Liver (tissue), 9 donors: ENCODE data around the gene ADGRV1. TPM values are rescaled to one million over a fixed set of nuclear protein-coding genes. Genes with fewer than 3 reads are reported as not detected.
A peak's percentile ranks its signal among the peaks of the same experiment; 100 is the strongest.

Source experiments
- DNase-seq: peaks from one replicate; pipeline ENCODE4 v3.0.0-alpha.2; 2017; ENCODE audit warnings: low spot score
- H3K27ac ChIP-seq, 2 donors: one replicate each; pipeline ENCODE4 v1.7.0; 2013; ENCODE audit warnings: inconsistent platforms in 2 of 2, low read length in 2 of 2, control low read depth in 1 of 2, low read depth in 1 of 2, mild to moderate bottlenecking in 1 of 2
- H3K27me3 ChIP-seq, 4 donors: one replicate each; pipeline versions ENCODE4 v1.6.1 to v1.7.0; 2013; ENCODE audit warnings: low read length in 3 of 4, inconsistent platforms in 1 of 4, mild to moderate bottlenecking in 1 of 4, moderate library complexity in 1 of 4; ENCODE audit not compliant: control insufficient read depth in 4 of 4, insufficient read depth in 4 of 4
- H3K36me3 ChIP-seq, 4 donors: one replicate each; pipeline versions ENCODE4 v1.6.1 to v1.7.0; 2013; ENCODE audit warnings: low read length in 3 of 4, mild to moderate bottlenecking in 3 of 4, low read depth in 1 of 4, moderate library complexity in 1 of 4; ENCODE audit not compliant: control insufficient read depth in 4 of 4, insufficient read depth in 3 of 4
- H3K4me1 ChIP-seq, 4 donors: one replicate each; pipeline versions ENCODE4 v1.6.1 to v1.7.0; 2013; ENCODE audit warnings: low read length in 3 of 4, mild to moderate bottlenecking in 3 of 4, moderate library complexity in 1 of 4; ENCODE audit not compliant: control insufficient read depth in 4 of 4, insufficient read depth in 4 of 4
- H3K4me3 ChIP-seq, 3 donors: one replicate each; pipeline versions ENCODE4 v1.6.1 to v1.7.0; 2013; ENCODE audit warnings: low read length in 3 of 3, control low read depth in 1 of 3, low read depth in 1 of 3, mild to moderate bottlenecking in 1 of 3
- H3K9ac ChIP-seq, 2 donors: one replicate each; pipeline ENCODE4 v1.7.0; 2013; ENCODE audit warnings: low read length in 2 of 2, mild to moderate bottlenecking in 2 of 2, moderate library complexity in 2 of 2, control low read depth in 1 of 2, low read depth in 1 of 2
- H3K9me3 ChIP-seq, 4 donors: one replicate each; pipeline versions ENCODE4 v1.6.1 to v1.7.0; 2013; ENCODE audit warnings: low read length in 3 of 4; ENCODE audit not compliant: control insufficient read depth in 4 of 4
- EGR1 ChIP-seq, 2 donors: IDR thresholded peaks; 2 replicates each; pipeline ENCODE4 v1.6.1; 2016 to 2018; ENCODE audit warnings: antibody characterized with exemption in 2 of 2, low read depth in 2 of 2
- FOXA1 ChIP-seq: IDR thresholded peaks from 2 replicates; pipeline ENCODE4 v1.6.1; 2016; ENCODE audit warnings: antibody characterized with exemption
- FOXA2 ChIP-seq: IDR thresholded peaks from 2 replicates; pipeline ENCODE4 v1.6.1; 2016; ENCODE audit warnings: antibody characterized with exemption
- GABPA ChIP-seq, 2 donors: IDR thresholded peaks in 1 of 2; conservative IDR thresholded peaks in 1 of 2; 2 replicates each; pipeline ENCODE4 v1.6.1; 2016; ENCODE audit warnings: antibody characterized with exemption in 2 of 2, mild to moderate bottlenecking in 1 of 2, moderate library complexity in 1 of 2
- HNF4A ChIP-seq, 2 donors: conservative IDR thresholded peaks; 2 replicates each; pipeline ENCODE4 v1.6.1; 2016; ENCODE audit warnings: antibody characterized with exemption in 2 of 2, mild to moderate bottlenecking in 2 of 2
- HNF4G ChIP-seq: IDR thresholded peaks from 2 replicates; pipeline ENCODE4 v1.6.1; 2016; ENCODE audit warnings: antibody characterized with exemption
- JUND ChIP-seq, 2 donors: IDR thresholded peaks; 2 replicates each; pipeline ENCODE4 v1.6.1; 2016; ENCODE audit warnings: antibody characterized with exemption in 2 of 2
- NR2F2 ChIP-seq: IDR thresholded peaks from 2 replicates; pipeline ENCODE4 v1.6.1; 2016; ENCODE audit warnings: antibody characterized with exemption
- RAD21 ChIP-seq, 2 donors: IDR thresholded peaks; 2 replicates each; pipeline ENCODE4 v1.6.1; 2016; ENCODE audit warnings: antibody characterized with exemption in 2 of 2, mild to moderate bottlenecking in 2 of 2
- RXRA ChIP-seq, 2 donors: IDR thresholded peaks; 2 replicates each; pipeline ENCODE4 v1.6.1; 2017 to 2018; ENCODE audit warnings: antibody characterized with exemption in 2 of 2, mild to moderate bottlenecking in 1 of 2
- SP1 ChIP-seq: IDR thresholded peaks from 2 replicates; pipeline ENCODE4 v1.6.1; 2018; ENCODE audit warnings: antibody characterized with exemption, mild to moderate bottlenecking
- TAF1 ChIP-seq: conservative IDR thresholded peaks from 2 replicates; pipeline ENCODE4 v1.6.1; 2016; ENCODE audit warnings: antibody characterized with exemption, mild to moderate bottlenecking
- YY1 ChIP-seq: IDR thresholded peaks from 2 replicates; pipeline ENCODE4 v1.6.1; 2016; ENCODE audit warnings: antibody characterized with exemption, mild to moderate bottlenecking
- WGBS: extraction: QIAGEN DNeasy Blood & Tissue Kit; methylation state at CpG from one replicate; pipeline ENCODE4 v1.1.7; 2013; 5-methylcytosine and 5-hydroxymethylcytosine counted together
- polyA plus RNA-seq, 2 donors: library from polyadenylated mRNA; stranded (reverse) in 1 of 2; unstranded in 1 of 2; fragments of 200-250 nt in 1 of 2; fragments of >200 nt in 1 of 2; fragmentation: Nextera tagmentation in 1 of 2; extraction: Ambion mirVana in 1 of 2; gene quantifications; one replicate each; pipeline versions ENCODE4 v1.2.1 to v1.2.3, GENCODE V29; 2013 to 2015
- total RNA-seq, 2 donors: library from RNA; depleted of rRNA; stranded (reverse); fragments of >200 nt; gene quantifications; one replicate each; pipeline ENCODE4 v1.2.3, GENCODE V29; 2014
- TF ChIP-seq, protein P1 (sequence below): IDR thresholded peaks from 2 replicates; pipeline ENCODE4 v1.6.1; 2016; ENCODE audit warnings: antibody characterized with exemption
- TF ChIP-seq, protein P2 (sequence below): IDR thresholded peaks from 2 replicates; pipeline ENCODE4 v1.6.1; 2016; ENCODE audit warnings: antibody characterized with exemption
- TF ChIP-seq, protein P3 (sequence below): IDR thresholded peaks from 2 replicates; pipeline ENCODE4 v1.6.1; 2016; ENCODE audit warnings: antibody characterized with exemption, mild to moderate bottlenecking
- TF ChIP-seq, protein P4 (sequence below): IDR thresholded peaks from 2 replicates; pipeline ENCODE4 v1.6.1; 2016; ENCODE audit warnings: antibody characterized with exemption
- TF ChIP-seq, protein P5 (sequence below): fragments of 150-350 bp; IDR thresholded peaks from 2 replicates; pipeline ENCODE4 v1.5.1; 2017; ENCODE audit warnings: improper control_type of control experiment, low read depth, low read length; ENCODE audit not compliant: missing input control
- donor health status: healthy.
- donor health status: healthy.
- donor health status: healthy.
- donor health status: healthy.
- donor health status: healthy.

ADGRV1 gene
- total and polyA plus RNA-seq, 4 donors, result 5.1 to 15.5 (median 9.6) TPM

DNA sequence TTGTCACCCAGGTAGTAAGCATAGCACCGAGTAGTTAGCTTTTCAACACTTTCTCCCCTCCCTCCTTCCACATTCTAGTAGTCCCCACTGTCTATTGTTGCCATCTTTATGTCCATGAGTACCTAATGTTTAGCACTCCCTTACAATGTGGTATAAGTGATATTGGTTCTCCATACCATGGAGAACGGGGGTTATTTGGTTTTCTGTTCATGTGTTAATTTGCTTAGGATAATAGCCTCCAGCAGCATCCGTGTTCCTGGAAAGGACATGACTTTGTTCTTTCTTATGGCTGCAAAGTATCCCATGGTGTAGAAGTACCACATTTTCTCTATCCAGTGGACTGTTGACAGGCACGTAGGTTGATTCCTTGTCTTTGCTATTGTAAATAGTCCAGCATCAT is 353.9 kb downstream of the ADGRV1 start:
- peaks cover 2 to 36% (median 12%) of the 10 kb centered on the region in 4 donors for H3K4me1 ChIP-seq

DNA sequence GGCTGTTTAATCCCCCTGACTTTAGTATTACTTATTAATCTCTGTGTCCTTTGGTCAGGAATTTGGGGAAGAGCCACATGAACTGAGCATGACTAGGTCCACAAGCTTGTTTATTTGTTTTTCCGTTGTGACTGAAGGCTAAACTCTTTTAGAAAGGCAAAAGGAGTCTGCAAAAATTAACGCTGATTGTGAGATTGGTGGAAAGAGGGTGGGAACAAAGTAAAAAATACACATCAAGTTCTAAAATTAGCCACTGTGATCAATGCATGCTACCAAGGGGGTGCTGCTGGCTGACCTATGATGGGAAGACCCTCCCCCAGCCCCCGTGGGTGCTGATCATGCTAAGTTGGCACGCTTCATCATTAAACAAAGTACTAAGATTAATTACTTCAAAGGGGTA is 356.8 kb downstream of the ADGRV1 start:
- H3K4me3 ChIP-seq, result no peak overlapping the region
- H3K27me3 ChIP-seq, result no peaks in the 10 kb centered on the region
- H3K36me3 ChIP-seq, result no peaks in the 10 kb centered on the region
- WGBS, result 38% methylated on average over 4 of the region's 4 CpGs
- H3K9me3 ChIP-seq, result no peaks in the 10 kb centered on the region
- H3K27ac ChIP-seq, result peak overlapping the region; percentile 86 to 98
- peaks cover 3 to 41% (median 20%) of the 10 kb centered on the region in 4 donors for H3K4me1 ChIP-seq
- TF ChIP-seq, protein P1, sequence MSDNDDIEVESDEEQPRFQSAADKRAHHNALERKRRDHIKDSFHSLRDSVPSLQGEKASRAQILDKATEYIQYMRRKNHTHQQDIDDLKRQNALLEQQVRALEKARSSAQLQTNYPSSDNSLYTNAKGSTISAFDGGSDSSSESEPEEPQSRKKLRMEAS, result peak; percentile 78
- TF ChIP-seq RAD21 (IDR thresholded peaks at IDR 0.05), result peak; percentile 62 to 73
- TF ChIP-seq, protein P2, sequence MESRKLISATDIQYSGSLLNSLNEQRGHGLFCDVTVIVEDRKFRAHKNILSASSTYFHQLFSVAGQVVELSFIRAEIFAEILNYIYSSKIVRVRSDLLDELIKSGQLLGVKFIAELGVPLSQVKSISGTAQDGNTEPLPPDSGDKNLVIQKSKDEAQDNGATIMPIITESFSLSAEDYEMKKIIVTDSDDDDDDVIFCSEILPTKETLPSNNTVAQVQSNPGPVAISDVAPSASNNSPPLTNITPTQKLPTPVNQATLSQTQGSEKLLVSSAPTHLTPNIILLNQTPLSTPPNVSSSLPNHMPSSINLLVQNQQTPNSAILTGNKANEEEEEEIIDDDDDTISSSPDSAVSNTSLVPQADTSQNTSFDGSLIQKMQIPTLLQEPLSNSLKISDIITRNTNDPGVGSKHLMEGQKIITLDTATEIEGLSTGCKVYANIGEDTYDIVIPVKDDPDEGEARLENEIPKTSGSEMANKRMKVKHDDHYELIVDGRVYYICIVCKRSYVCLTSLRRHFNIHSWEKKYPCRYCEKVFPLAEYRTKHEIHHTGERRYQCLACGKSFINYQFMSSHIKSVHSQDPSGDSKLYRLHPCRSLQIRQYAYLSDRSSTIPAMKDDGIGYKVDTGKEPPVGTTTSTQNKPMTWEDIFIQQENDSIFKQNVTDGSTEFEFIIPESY, result peak; percentile 89
- peak; percentile 82 for TF ChIP-seq HNF4G
- no peak for TF ChIP-seq NR2F2
- TF ChIP-seq EGR1 (IDR thresholded peaks at IDR 0.05; ENCODE audit: low read depth in 2 of 2), result peak; percentile 83 to 95
- TF ChIP-seq FOXA1, result peak; percentile 92
- peak; percentile 97 for TF ChIP-seq SP1
- peak in 1 of 2 donors; percentile 16 for TF ChIP-seq GABPA (IDR thresholded peaks at IDR 0.05 in 1 of 2, conservative IDR thresholded peaks at IDR 0.05 in 1 of 2)
- TF ChIP-seq, protein P3, sequence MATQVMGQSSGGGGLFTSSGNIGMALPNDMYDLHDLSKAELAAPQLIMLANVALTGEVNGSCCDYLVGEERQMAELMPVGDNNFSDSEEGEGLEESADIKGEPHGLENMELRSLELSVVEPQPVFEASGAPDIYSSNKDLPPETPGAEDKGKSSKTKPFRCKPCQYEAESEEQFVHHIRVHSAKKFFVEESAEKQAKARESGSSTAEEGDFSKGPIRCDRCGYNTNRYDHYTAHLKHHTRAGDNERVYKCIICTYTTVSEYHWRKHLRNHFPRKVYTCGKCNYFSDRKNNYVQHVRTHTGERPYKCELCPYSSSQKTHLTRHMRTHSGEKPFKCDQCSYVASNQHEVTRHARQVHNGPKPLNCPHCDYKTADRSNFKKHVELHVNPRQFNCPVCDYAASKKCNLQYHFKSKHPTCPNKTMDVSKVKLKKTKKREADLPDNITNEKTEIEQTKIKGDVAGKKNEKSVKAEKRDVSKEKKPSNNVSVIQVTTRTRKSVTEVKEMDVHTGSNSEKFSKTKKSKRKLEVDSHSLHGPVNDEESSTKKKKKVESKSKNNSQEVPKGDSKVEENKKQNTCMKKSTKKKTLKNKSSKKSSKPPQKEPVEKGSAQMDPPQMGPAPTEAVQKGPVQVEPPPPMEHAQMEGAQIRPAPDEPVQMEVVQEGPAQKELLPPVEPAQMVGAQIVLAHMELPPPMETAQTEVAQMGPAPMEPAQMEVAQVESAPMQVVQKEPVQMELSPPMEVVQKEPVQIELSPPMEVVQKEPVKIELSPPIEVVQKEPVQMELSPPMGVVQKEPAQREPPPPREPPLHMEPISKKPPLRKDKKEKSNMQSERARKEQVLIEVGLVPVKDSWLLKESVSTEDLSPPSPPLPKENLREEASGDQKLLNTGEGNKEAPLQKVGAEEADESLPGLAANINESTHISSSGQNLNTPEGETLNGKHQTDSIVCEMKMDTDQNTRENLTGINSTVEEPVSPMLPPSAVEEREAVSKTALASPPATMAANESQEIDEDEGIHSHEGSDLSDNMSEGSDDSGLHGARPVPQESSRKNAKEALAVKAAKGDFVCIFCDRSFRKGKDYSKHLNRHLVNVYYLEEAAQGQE, result peak; percentile 82
- peak; percentile 94 for TF ChIP-seq FOXA2
- peak; percentile 65 to 90 for TF ChIP-seq JUND (IDR thresholded peaks at IDR 0.05)
- TF ChIP-seq TAF1, result no peak
- TF ChIP-seq, protein P4, sequence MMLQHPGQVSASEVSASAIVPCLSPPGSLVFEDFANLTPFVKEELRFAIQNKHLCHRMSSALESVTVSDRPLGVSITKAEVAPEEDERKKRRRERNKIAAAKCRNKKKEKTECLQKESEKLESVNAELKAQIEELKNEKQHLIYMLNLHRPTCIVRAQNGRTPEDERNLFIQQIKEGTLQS, result peak; percentile 69
- peak; percentile 92 to 93 for TF ChIP-seq RXRA (IDR thresholded peaks at IDR 0.05)
- TF ChIP-seq, protein P5, sequence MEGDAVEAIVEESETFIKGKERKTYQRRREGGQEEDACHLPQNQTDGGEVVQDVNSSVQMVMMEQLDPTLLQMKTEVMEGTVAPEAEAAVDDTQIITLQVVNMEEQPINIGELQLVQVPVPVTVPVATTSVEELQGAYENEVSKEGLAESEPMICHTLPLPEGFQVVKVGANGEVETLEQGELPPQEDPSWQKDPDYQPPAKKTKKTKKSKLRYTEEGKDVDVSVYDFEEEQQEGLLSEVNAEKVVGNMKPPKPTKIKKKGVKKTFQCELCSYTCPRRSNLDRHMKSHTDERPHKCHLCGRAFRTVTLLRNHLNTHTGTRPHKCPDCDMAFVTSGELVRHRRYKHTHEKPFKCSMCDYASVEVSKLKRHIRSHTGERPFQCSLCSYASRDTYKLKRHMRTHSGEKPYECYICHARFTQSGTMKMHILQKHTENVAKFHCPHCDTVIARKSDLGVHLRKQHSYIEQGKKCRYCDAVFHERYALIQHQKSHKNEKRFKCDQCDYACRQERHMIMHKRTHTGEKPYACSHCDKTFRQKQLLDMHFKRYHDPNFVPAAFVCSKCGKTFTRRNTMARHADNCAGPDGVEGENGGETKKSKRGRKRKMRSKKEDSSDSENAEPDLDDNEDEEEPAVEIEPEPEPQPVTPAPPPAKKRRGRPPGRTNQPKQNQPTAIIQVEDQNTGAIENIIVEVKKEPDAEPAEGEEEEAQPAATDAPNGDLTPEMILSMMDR, result no peak
- TF ChIP-seq YY1, result peak; percentile 76
- TF ChIP-seq HNF4A (conservative IDR thresholded peaks at IDR 0.05), result peak; percentile 88 to 91
- no peak for DNase-seq
- H3K9ac ChIP-seq, result peak overlapping the region in 1 of 2 donors; percentile 79

More for the DNA sequence above, 353.9 kb downstream of the ADGRV1 start:
- peak overlapping the region; percentile 81 to 89 for H3K27ac ChIP-seq
- H3K36me3 ChIP-seq, result no peaks in the 10 kb centered on the region
- H3K4me3 ChIP-seq, result no peak overlapping the region
- 97% methylated on average over 4 of the region's 4 CpGs for WGBS
- no peak overlapping the region for H3K9ac ChIP-seq
- no peak for TF ChIP-seq GABPA (IDR thresholded peaks at IDR 0.05 in 1 of 2, conservative IDR thresholded peaks at IDR 0.05 in 1 of 2)
- no peak for TF ChIP-seq HNF4A (conservative IDR thresholded peaks at IDR 0.05)
- no peak for TF ChIP-seq SP1
- TF ChIP-seq, protein P5, result no peak
- TF ChIP-seq EGR1 (IDR thresholded peaks at IDR 0.05; ENCODE audit: low read depth in 2 of 2), result no peak
- TF ChIP-seq RAD21 (IDR thresholded peaks at IDR 0.05), result no peak
- TF ChIP-seq, protein P1, result no peak
- TF ChIP-seq FOXA1, result no peak
- TF ChIP-seq RXRA (IDR thresholded peaks at IDR 0.05), result no peak
- TF ChIP-seq YY1, result no peak
- TF ChIP-seq, protein P4, result no peak
- DNase-seq, result no peak
- no peaks in the 10 kb centered on the region for H3K9me3 ChIP-seq
- no peaks in the 10 kb centered on the region for H3K27me3 ChIP-seq
